Loucy (cell line): ENCODE data around the gene ZNF319.

ENCODE experiments used
- CTCF ChIP-seq: fragments of 200-600 bp; sonication (generic); conservative IDR thresholded peaks from 2 replicates; pipeline ENCODE4 v1.5.1; 2014; ENCODE audit warnings: mild to moderate bottlenecking, antibody characterized with exemption, low read length
- EZH2phosphoT487 ChIP-seq: fragments of 200-600 bp; IDR thresholded peaks from 2 replicates; pipeline ENCODE4 v1.6.1; 2018; ENCODE audit warnings: antibody characterized with exemption, mild to moderate bottlenecking, moderate library complexity, borderline replicate concordance

- TF ChIP-seq CTCF (no peak), EZH2phosphoT487 (no peak)
These were observed 49.1 kb downstream of the ZNF319 start for GRCh38 chr16:57951204-57951960.
